AG04450 (cell line): ENCODE measurements around the gene SLC45A1. TPM values are rescaled to one million over a fixed set of nuclear protein-coding genes. Genes with fewer than 3 reads are reported as not detected.

Source experiments
- CTCF ChIA-PET: fragments of 300-600, 350-600 bp; formaldehyde crosslinking; extraction: SDS; loops from one replicate; lab custom pipeline; 2022; ENCODE audit warnings: antibody characterized with exemption, inconsistent platforms; lab: Charles Lee
- POLR2A ChIA-PET: fragments of 350-600 bp; formaldehyde crosslinking; extraction: SDS; loops from one replicate; lab custom pipeline; 2021; ENCODE audit warnings: antibody characterized with exemption, inconsistent platforms; lab: Yijun Ruan, JAX
- DNase-seq: peaks from one replicate; pipeline ENCODE4 v3.0.0-alpha.2; 2011; ENCODE audit warnings: low read depth, low spot score
- H3K27ac ChIP-seq: one replicate; pipeline ENCODE4 v1.5.1; 2012; ENCODE audit warnings: low read depth, low read length, control low read depth
- H3K27me3 ChIP-seq: one replicate; pipeline ENCODE4 v1.6.0; 2012; ENCODE audit warnings: low read length; ENCODE audit not compliant: control insufficient read depth, insufficient read depth
- H3K4me3 ChIP-seq: 2 replicates; pipeline ENCODE4 v1.5.1; 2011; ENCODE audit warnings: mild to moderate bottlenecking, low read depth, low read length, control low read depth
- H3K9me3 ChIP-seq: 2 replicates; pipeline ENCODE4 v1.5.1; 2012; ENCODE audit warnings: low read length; ENCODE audit not compliant: control insufficient read depth, insufficient read depth
- polyA plus RNA-seq: library from polyadenylated mRNA; depleted of rRNA; stranded (reverse); fragments of >200 nt; gene quantifications from 2 replicates; pipeline ENCODE4 v1.2.3, GENCODE V29; 2011
- TF ChIP-seq, protein P1 (sequence below): IDR thresholded peaks from 2 replicates; pipeline ENCODE4 v1.5.1; 2011; ENCODE audit warnings: low read depth, low read length, control low read depth, inconsistent platforms

Gene SLC45A1
- polyA plus RNA-seq, 1 experiment, result 1.5 TPM

DNA sequence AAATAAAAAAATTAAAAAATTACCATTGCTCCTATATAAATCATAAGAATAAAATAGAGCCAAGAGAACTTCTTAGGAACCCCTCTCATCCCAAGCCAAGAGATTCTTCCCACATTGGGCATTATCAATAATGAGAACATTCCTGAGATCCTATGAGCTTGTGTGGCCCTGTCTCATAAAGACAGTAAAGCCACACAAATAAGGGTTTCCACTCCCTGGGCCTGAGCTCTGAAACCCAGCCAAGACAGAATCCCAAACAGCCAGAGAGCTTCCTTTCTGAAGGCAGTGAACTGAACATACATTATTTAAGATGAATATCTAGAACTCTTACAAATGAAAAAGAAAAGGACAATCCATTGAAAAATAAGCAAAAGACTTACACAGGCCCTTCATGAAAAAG is 68.3 kb downstream of the SLC45A1 start:
- Histone ChIP-seq H3K9me3 (no peaks in the 10 kb centered on the region), H3K27me3 (no peaks in the 10 kb centered on the region), H3K27ac (no peak overlapping the region), H3K4me3 (no peak overlapping the region)
- CTCF ChIA-PET, result interaction anchor here (0.6 to 1.2 kb wide), 2 partner anchors 74 to 410 kb away, joined by 3 to 4 read pairs; no protein-coding TSS in a partner anchor
- TF ChIP-seq, protein P1, sequence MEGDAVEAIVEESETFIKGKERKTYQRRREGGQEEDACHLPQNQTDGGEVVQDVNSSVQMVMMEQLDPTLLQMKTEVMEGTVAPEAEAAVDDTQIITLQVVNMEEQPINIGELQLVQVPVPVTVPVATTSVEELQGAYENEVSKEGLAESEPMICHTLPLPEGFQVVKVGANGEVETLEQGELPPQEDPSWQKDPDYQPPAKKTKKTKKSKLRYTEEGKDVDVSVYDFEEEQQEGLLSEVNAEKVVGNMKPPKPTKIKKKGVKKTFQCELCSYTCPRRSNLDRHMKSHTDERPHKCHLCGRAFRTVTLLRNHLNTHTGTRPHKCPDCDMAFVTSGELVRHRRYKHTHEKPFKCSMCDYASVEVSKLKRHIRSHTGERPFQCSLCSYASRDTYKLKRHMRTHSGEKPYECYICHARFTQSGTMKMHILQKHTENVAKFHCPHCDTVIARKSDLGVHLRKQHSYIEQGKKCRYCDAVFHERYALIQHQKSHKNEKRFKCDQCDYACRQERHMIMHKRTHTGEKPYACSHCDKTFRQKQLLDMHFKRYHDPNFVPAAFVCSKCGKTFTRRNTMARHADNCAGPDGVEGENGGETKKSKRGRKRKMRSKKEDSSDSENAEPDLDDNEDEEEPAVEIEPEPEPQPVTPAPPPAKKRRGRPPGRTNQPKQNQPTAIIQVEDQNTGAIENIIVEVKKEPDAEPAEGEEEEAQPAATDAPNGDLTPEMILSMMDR, result no peak
- POLR2A ChIA-PET, result interaction anchor here (0.7 kb wide), 1 partner anchor 74 kb away, joined by 4 read pairs; no protein-coding TSS in a partner anchor
- DNase-seq, result no peak

DNA sequence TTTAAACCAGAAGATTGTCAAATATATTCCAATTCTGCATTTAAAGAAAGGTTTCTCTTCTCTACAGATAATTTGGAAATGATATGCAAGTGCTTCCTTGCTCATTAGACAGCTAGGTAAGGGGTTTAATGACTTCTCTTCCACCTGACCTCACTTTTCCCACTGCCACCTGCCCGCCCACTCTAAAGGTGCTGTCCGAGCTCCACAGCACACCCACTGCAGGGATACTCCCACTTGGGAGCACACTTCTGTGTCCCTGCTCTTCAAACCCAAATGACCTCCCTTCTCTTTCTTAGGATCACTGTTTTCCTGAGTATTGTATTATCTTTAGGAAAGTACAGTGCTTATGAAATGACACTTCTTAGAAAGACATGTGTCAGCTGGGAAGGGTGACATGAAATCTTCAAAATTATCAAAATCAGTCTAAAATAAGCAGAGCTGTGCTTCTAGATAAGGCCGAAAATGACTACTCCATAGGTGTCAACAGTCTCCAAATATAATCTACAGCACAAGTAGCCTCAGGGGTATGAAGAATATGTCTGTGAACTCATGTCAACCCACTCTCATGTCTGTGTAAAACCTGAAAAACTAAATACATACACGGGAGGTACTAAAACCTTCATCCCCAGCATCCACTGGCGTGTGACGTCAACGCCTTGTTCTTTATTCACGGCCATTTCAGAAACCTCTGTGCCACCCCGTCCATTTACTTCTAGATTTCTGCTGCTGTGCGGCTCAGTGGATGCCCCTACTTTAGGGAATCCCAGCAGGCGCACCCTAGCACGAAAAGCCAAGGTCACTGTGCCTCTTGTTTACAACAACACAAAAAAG is 71.0 kb downstream of the SLC45A1 start:
- TF ChIP-seq, protein P1, result no peak
- H3K27ac ChIP-seq, result no peak overlapping the region
- no peak overlapping the region for H3K4me3 ChIP-seq
- no peaks in the 10 kb centered on the region for H3K9me3 ChIP-seq
- CTCF ChIA-PET, result no interaction called here
- no peaks in the 10 kb centered on the region for H3K27me3 ChIP-seq
- POLR2A ChIA-PET, result interaction anchor here (0.7 to 0.8 kb wide), 2 partner anchors 11 to 29 kb away, joined by 4 read pairs; no protein-coding TSS in a partner anchor
- DNase-seq, result no peak

DNA sequence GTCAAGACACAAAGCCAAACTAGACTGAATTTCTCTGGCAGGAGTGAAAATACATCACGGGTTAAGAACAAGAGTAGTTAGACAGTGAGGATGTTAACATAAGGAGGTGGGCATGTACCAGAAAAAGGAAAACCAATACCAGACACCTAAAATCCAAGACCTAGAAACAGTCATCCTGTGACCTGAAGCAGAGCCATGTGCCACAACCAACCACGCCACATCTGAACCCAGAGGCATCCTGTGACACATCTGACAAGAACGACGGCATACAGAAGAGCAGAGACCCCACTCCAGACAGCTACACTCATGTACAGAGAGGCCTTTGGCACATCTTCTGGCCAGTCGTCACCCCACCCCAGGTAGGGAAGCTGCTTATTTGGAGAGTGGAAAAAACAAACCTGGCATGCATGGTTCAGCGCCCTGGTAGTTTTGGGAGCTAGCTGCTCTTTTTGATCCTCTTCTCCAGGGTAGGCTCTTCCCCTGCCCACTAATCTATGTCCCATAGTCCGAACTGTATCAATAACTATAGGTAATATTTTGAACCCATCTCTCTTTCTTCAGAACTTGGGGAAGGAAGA is 72.1 kb downstream of the SLC45A1 start:
- no peaks in the 10 kb centered on the region for H3K27me3 ChIP-seq
- ChIA-PET CTCF (interaction anchor here (1.6 kb wide), 1 partner anchor 19 kb away, joined by 3 read pairs; no protein-coding TSS in a partner anchor), POLR2A (no interaction called here)
- no peak overlapping the region for H3K4me3 ChIP-seq
- TF ChIP-seq, protein P1, result no peak
- H3K27ac ChIP-seq, result no peak overlapping the region
- DNase-seq, result no peak
- H3K9me3 ChIP-seq, result no peaks in the 10 kb centered on the region

DNA sequence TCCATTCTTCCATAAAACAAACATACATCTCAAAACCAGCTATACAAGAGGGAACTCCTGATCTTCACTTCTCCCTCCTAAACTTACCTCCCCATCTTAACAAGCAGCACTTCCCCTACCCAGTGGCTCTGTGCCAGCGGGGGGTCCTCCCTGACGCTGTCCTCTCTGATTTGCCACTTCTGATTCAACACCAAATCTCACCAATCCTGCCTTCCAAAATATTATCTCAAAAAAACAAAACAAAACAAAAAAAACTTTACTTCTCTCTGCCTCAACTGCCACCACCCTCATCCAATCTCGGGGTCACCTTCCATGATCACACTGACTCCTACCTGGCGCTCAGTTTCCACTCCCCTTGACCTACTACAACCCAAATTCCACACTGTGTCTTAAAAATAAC is 72.8 kb downstream of the SLC45A1 start:
- H3K4me3 ChIP-seq, result no peak overlapping the region
- no peaks in the 10 kb centered on the region for H3K9me3 ChIP-seq
- no peak for DNase-seq
- no peak overlapping the region for H3K27ac ChIP-seq
- H3K27me3 ChIP-seq, result no peaks in the 10 kb centered on the region
- ChIA-PET CTCF (interaction anchor here (0.8 to 1.6 kb wide), 2 partner anchors 17 to 18 kb away, joined by 3 read pairs; no protein-coding TSS in a partner anchor), POLR2A (no interaction called here)
- TF ChIP-seq, protein P1, result no peak

DNA sequence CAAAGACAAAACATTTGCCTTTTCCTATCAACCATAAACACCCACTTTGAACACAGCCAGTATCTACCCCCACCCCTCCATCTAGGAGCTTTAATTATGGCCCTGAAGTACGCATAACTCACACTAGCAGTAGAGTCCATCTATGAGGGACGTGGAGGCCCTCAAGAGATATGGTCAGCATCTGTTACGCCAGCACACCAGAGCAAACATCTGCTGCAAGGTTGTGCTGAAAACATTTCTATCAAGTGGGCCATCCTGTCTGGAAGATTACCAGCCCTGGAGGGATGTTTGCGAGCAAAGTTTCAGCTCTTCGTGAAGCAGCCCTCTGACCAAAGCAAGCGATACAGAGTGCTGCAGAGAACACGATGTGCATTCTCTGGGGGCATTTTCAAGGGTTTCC is 74.6 kb downstream of the SLC45A1 start:
- POLR2A ChIA-PET, result no interaction called here
- H3K9me3 ChIP-seq, result no peaks in the 10 kb centered on the region
- CTCF ChIA-PET, result interaction anchor here (2.5 kb wide), 1 partner anchor 17 kb away, joined by 9 read pairs; no protein-coding TSS in a partner anchor
- H3K27me3 ChIP-seq, result no peaks in the 10 kb centered on the region
- H3K27ac ChIP-seq, result no peak overlapping the region
- DNase-seq, result no peak
- H3K4me3 ChIP-seq, result no peak overlapping the region
- TF ChIP-seq, protein P1, result no peak
